H1 (cell line): ENCODE data around the gene KANSL1. TPM values are rescaled to one million over a fixed set of nuclear protein-coding genes. Genes with fewer than 3 reads are reported as not detected.

Experiments used
- CTCF ChIA-PET: fragments of 300-600 bp; sonication (Branson Sonifier 250); formaldehyde crosslinking; loops from one replicate; lab custom pipeline; 2021; ENCODE audit not compliant: partially characterized antibody; lab: Charles Lee
- POLR2A ChIA-PET: fragments of 300-600 bp; sonication (Branson Sonifier 250); formaldehyde crosslinking; loops from one replicate; lab custom pipeline; 2021; ENCODE audit warnings: inconsistent platforms; ENCODE audit not compliant: partially characterized antibody; lab: Charles Lee
- DNase-seq, 2 experiments: peaks; one replicate each; pipeline versions ENCODE4 v3.0.0 to v3.0.0-alpha.2; 2010 to 2022; ENCODE audit warnings: low spot score in 2 of 2, low read depth in 1 of 2, mixed read lengths in 1 of 2
- FAIRE-seq: peaks from 2 replicates; lab custom pipeline; 2011; peaks lifted over from hg19 to GRCh38; lab: Jason Lieb, UNC
- H2AFZ ChIP-seq: 2 replicates; pipeline ENCODE4 v1.8.1; 2012; ENCODE audit warnings: low read length, inconsistent platforms
- H2AK5ac ChIP-seq: 2 replicates; pipeline ENCODE4 v1.6.1; 2013; ENCODE audit warnings: low read depth, low read length
- H2BK120ac ChIP-seq: replicated peaks from 2 replicates; pipeline ENCODE3; 2013; ENCODE audit warnings: low read depth, low read length, inconsistent platforms
- H2BK12ac ChIP-seq: 2 replicates; pipeline ENCODE4 v1.6.1; 2013; ENCODE audit warnings: low read depth, low read length
- H2BK15ac ChIP-seq: 2 replicates; pipeline ENCODE4 v1.6.1; 2013; ENCODE audit warnings: low read length
- H2BK20ac ChIP-seq: 2 replicates; pipeline ENCODE4 v1.6.1; 2013; ENCODE audit warnings: low read length
- H2BK5ac ChIP-seq: 2 replicates; pipeline ENCODE4 v1.6.1; 2013; ENCODE audit warnings: low read depth, low read length
- H3K14ac ChIP-seq: 2 replicates; pipeline ENCODE4 v1.6.1; 2013; ENCODE audit warnings: inconsistent platforms; ENCODE audit not compliant: insufficient read length
- H3K18ac ChIP-seq: 2 replicates; pipeline ENCODE4 v1.6.1; 2013; ENCODE audit warnings: low read length; ENCODE audit errors: extremely low read depth
- H3K23ac ChIP-seq: 2 replicates; pipeline ENCODE4 v1.6.1; 2013; ENCODE audit warnings: inconsistent platforms; ENCODE audit not compliant: insufficient read length
- H3K23me2 ChIP-seq: 2 replicates; pipeline ENCODE4 v1.6.1; 2013; ENCODE audit warnings: low read depth, low read length
- H3K27ac ChIP-seq: 2 replicates; pipeline ENCODE4 v1.6.1; 2011; ENCODE audit warnings: low read depth, low read length, inconsistent platforms
- H3K27me3 ChIP-seq, 4 experiments: replicated peaks in 1 of 4; 1 replicate in 1 of 4; 2 replicates in 3 of 4; pipeline versions ENCODE4 v1.6.1 to v1.8.1; 2011 to 2013; ENCODE audit warnings: low read length in 3 of 4, mild to moderate bottlenecking in 3 of 4, inconsistent platforms in 2 of 4, mixed read lengths in 2 of 4, moderate library complexity in 1 of 4; ENCODE audit not compliant: control insufficient read depth in 3 of 4, insufficient read depth in 3 of 4; ENCODE audit errors: extremely low read depth in 1 of 4
- H3K36me3 ChIP-seq, 4 experiments: 2 replicates each; pipeline versions ENCODE4 v1.6.1 to v1.8.1; 2011 to 2013; ENCODE audit warnings: mild to moderate bottlenecking in 4 of 4, low read length in 3 of 4, moderate library complexity in 2 of 4, control low read depth in 1 of 4, inconsistent platforms in 1 of 4; ENCODE audit not compliant: insufficient read depth in 4 of 4, control insufficient read depth in 2 of 4
- H3K4ac ChIP-seq: replicated peaks from 2 replicates; pipeline ENCODE3; 2013; ENCODE audit warnings: low read length, low read depth, mixed read lengths, inconsistent platforms; ENCODE audit not compliant: insufficient read length
- H3K4me1 ChIP-seq, 4 experiments: replicated peaks in 1 of 4; 1 replicate in 1 of 4; 2 replicates in 3 of 4; pipeline versions ENCODE4 v1.6.1 to v1.8.1; 2011 to 2013; ENCODE audit warnings: low read length in 3 of 4, inconsistent platforms in 2 of 4, mixed read lengths in 1 of 4; ENCODE audit not compliant: insufficient read depth in 4 of 4, control insufficient read depth in 3 of 4
- H3K4me2 ChIP-seq, 2 experiments: 2 replicates each; pipeline versions ENCODE4 v1.6.1 to v1.8.1; 2011 to 2013; ENCODE audit warnings: low read depth in 2 of 2, low read length in 2 of 2, control low read depth in 1 of 2, inconsistent platforms in 1 of 2, mild to moderate bottlenecking in 1 of 2; ENCODE audit not compliant: insufficient read depth in 1 of 2
- H3K4me3 ChIP-seq, 4 experiments: fragments of 200-600, 300-600 bp in 1 of 4; sonication (generic), shearing (Covaris generic), sonication (Bioruptor Twin) in 1 of 4; 2 replicates each; pipeline versions ENCODE4 v1.5.1 to v1.8.1; 2011 to 2016; ENCODE audit warnings: low read length in 4 of 4, low read depth in 3 of 4, control low read depth in 2 of 4, inconsistent platforms in 2 of 4, mild to moderate bottlenecking in 2 of 4, mixed read lengths in 1 of 4, moderate library complexity in 1 of 4; ENCODE audit not compliant: insufficient read depth in 2 of 4; ENCODE audit errors: extremely low read depth in 1 of 4
- H3K56ac ChIP-seq: replicated peaks from 2 replicates; pipeline ENCODE3; 2013; ENCODE audit warnings: low read depth, mild to moderate bottlenecking, mixed read lengths, low read length, inconsistent platforms; ENCODE audit not compliant: insufficient read length
- H3K79me1 ChIP-seq: 2 replicates; pipeline ENCODE4 v1.6.1; 2013; ENCODE audit warnings: low read depth, low read length, control low read depth
- H3K79me2 ChIP-seq, 2 experiments: 2 replicates each; pipeline versions ENCODE4 v1.6.1 to v1.8.1; 2012 to 2013; ENCODE audit warnings: low read length in 2 of 2, mild to moderate bottlenecking in 2 of 2, inconsistent platforms in 1 of 2; ENCODE audit not compliant: insufficient read depth in 2 of 2, control insufficient read depth in 1 of 2
- H3K9ac ChIP-seq, 4 experiments: replicated peaks in 1 of 4; 1 replicate in 1 of 4; 2 replicates in 3 of 4; pipeline versions ENCODE4 v1.6.1 to v1.8.1; 2011 to 2013; ENCODE audit warnings: low read depth in 3 of 4, low read length in 3 of 4, control low read depth in 2 of 4, mild to moderate bottlenecking in 2 of 4, moderate library complexity in 2 of 4, inconsistent platforms in 1 of 4; ENCODE audit errors: extremely low read depth in 1 of 4
- H3K9me3 ChIP-seq, 2 experiments: 2 replicates each; pipeline versions ENCODE4 v1.6.1 to v1.8.1; 2012 to 2013; ENCODE audit warnings: mild to moderate bottlenecking in 2 of 2, moderate library complexity in 2 of 2, control low read depth in 1 of 2, inconsistent platforms in 1 of 2, low read depth in 1 of 2, low read length in 1 of 2, mixed read lengths in 1 of 2; ENCODE audit not compliant: insufficient read depth in 2 of 2
- H4K20me1 ChIP-seq, 2 experiments: replicated peaks in 1 of 2; 2 replicates each; pipeline versions ENCODE3 to v1.8.1; 2011 to 2013; ENCODE audit warnings: inconsistent platforms in 2 of 2, low read length in 2 of 2, mild to moderate bottlenecking in 1 of 2; ENCODE audit not compliant: insufficient read depth in 2 of 2, control insufficient read depth in 1 of 2
- H4K5ac ChIP-seq: 2 replicates; pipeline ENCODE4 v1.6.1; 2013; ENCODE audit warnings: low read length, low read depth, mixed read lengths, inconsistent platforms; ENCODE audit not compliant: insufficient read length
- H4K8ac ChIP-seq: 2 replicates; pipeline ENCODE4 v1.8.0; 2013; ENCODE audit warnings: mild to moderate bottlenecking, moderate library complexity, low read length, inconsistent platforms; ENCODE audit not compliant: insufficient read depth; ENCODE audit errors: extremely low read depth
- H4K91ac ChIP-seq: replicated peaks from 2 replicates; pipeline ENCODE3; 2013; ENCODE audit warnings: low read length, mixed read lengths, inconsistent platforms; ENCODE audit not compliant: insufficient read length
- BACH1 ChIP-seq: IDR thresholded peaks from 2 replicates; pipeline ENCODE4 v1.6.1; 2012; ENCODE audit warnings: low read length, improper control_type of control experiment
- BCL11A ChIP-seq, 2 experiments: IDR thresholded peaks; one replicate each; pipeline ENCODE4 v1.6.1; 2011; ENCODE audit warnings: low read depth in 2 of 2, low read length in 2 of 2, mild to moderate bottlenecking in 2 of 2
- BRCA1 ChIP-seq: IDR thresholded peaks from 2 replicates; pipeline ENCODE4 v1.6.1; 2012; ENCODE audit warnings: low read depth, low read length, improper control_type of control experiment
- CEBPB ChIP-seq: IDR thresholded peaks from 2 replicates; pipeline ENCODE4 v1.6.1; 2012; ENCODE audit warnings: low read depth, low read length
- EZH2 ChIP-seq: fragments of 200-600 bp; sonication (generic); IDR thresholded peaks from 2 replicates; pipeline ENCODE4 v1.7.1; 2012; ENCODE audit warnings: low read depth, mild to moderate bottlenecking, moderate library complexity, low read length, inconsistent platforms; ENCODE audit not compliant: severe bottlenecking
- GABPA ChIP-seq: IDR thresholded peaks from 2 replicates; pipeline ENCODE4 v1.6.1; 2011; ENCODE audit warnings: mild to moderate bottlenecking, low read length, moderate library complexity, borderline replicate concordance; ENCODE audit not compliant: insufficient read depth
- HDAC6 ChIP-seq: IDR thresholded peaks from one replicate; pipeline ENCODE4 v1.7.1; 2012; ENCODE audit warnings: low read depth, mild to moderate bottlenecking, inconsistent platforms, low read length, moderate library complexity
- KDM1A ChIP-seq: fragments of 200-600, 300-600 bp; sonication (generic); IDR thresholded peaks from 2 replicates; pipeline ENCODE4 v1.7.1; 2016; ENCODE audit warnings: mild to moderate bottlenecking, low read length, borderline replicate concordance
- RNF2 ChIP-seq: fragments of 200-900, 300-1000 bp; sonication (generic); IDR thresholded peaks from 2 replicates; pipeline ENCODE4 v1.7.1; 2016; ENCODE audit warnings: borderline replicate concordance, low read depth, mild to moderate bottlenecking, antibody characterized with exemption, low read length; ENCODE audit not compliant: poor library complexity, severe bottlenecking; ENCODE audit errors: missing control alignments
- ZNF274 ChIP-seq: IDR thresholded peaks from 2 replicates; pipeline ENCODE4 v1.7.0; 2012; ENCODE audit warnings: low read length, borderline replicate concordance; ENCODE audit errors: extremely low read depth
- WGBS, 2 experiments: shearing (Covaris generic) in 1 of 2; methylation state at CpG; one replicate each; pipeline versions ENCODE4 v1.1.6 to v1.1.7; 2013 to 2015; ENCODE audit warnings: low lambda C conversion rate in 2 of 2, mixed read lengths in 2 of 2, inconsistent platforms in 1 of 2, low coverage in 1 of 2, missing lambda C conversion rate in 1 of 2; ENCODE audit not compliant: insufficient replicate concordance in 2 of 2, insufficient coverage in 1 of 2, insufficient read length in 1 of 2; ENCODE audit errors: extremely low coverage in 1 of 2, missing lambda C conversion rate in 1 of 2; 5-methylcytosine and 5-hydroxymethylcytosine counted together
- polyA plus RNA-seq, 7 experiments: library from polyadenylated mRNA; depleted of rRNA in 3 of 7; stranded (reverse) in 5 of 7; unstranded in 2 of 7; fragments of >200 nt in 5 of 7; fragments of 200-250 nt in 2 of 7; gene quantifications; 1 replicate in 5 of 7; 2 replicates in 1 of 7; 4 replicates in 1 of 7; pipeline versions ENCODE4 v1.2.1 to v1.2.3, GENCODE V29; 2011 to 2013; ENCODE audit warnings: missing spikeins in 2 of 7, mixed read lengths in 2 of 7
- total RNA-seq: library from RNA; stranded (reverse); fragmentation: NEBNext Ultra II Directional; extraction: Animal tissue kit (Norgen Biotek cat#: 25700); gene quantifications from 2 replicates; pipeline ENCODE4 v1.2.1, GENCODE V29; 2021
- TF ChIP-seq, protein P1 (sequence below): IDR thresholded peaks from 2 replicates; pipeline ENCODE4 v1.6.1; 2011; ENCODE audit warnings: low read length, improper control_type of control experiment

The KANSL1 gene
- total and polyA plus RNA-seq, 2 of the 8 experiments (the other 6 are each of a cell fraction or from before 2014, with no cell fraction given) = 34.0 to 128 TPM

- WGBS, 2 experiments = 86% methylated on average over 9 of the region's 9 CpGs; no CpG with 5 or more reads in 1 of the 2 experiments
- Histone ChIP-seq H3K56ac (no peak overlapping the region), H3K4me1 (peaks cover 0 to 5% (median 0%) of the 10 kb centered on the region in 4 experiments; a peak in 1 of 7 replicates), H3K14ac (no peak overlapping the region), H3K4ac (no peak overlapping the region), H3K4me2 (no peak overlapping the region), H2BK12ac (no peak overlapping the region), H2BK15ac (no peak overlapping the region), H2BK20ac (no peak overlapping the region), H4K8ac (no peak overlapping the region), H2AK5ac (no peak overlapping the region), H3K36me3 (peaks cover 15 to 38% (median 22%) of the 10 kb centered on the region in 4 experiments), H3K23me2 (no peaks in the 10 kb centered on the region), H4K20me1 (peaks cover 43 to 82% of the 10 kb centered on the region in 2 experiments), H3K9me3 (no peaks in the 10 kb centered on the region), H2BK5ac (no peak overlapping the region), H3K9ac (no peak overlapping the region), H3K79me2 (peaks cover 88 to 100% of the 10 kb centered on the region in 2 experiments), H4K91ac (no peak overlapping the region), H4K5ac (no peak overlapping the region), H3K23ac (no peak overlapping the region), H3K79me1 (peaks cover 16% of the 10 kb centered on the region), H3K27me3 (no peaks in the 10 kb centered on the region), H3K4me3 (no peak overlapping the region), H2BK120ac (no peak overlapping the region), H3K18ac (no peak overlapping the region), H2AFZ (no peak overlapping the region), H3K27ac (no peak overlapping the region)
- CTCF ChIA-PET = interaction anchor here (0.7 to 10.0 kb wide), 5 partner anchors 15 to 126 kb away, joined by 3 to 80 read pairs (median 5); partner anchors contain the start of gene KANSL1
- no peak for FAIRE-seq
- POLR2A ChIA-PET = interaction anchor here (0.6 to 18.1 kb wide), 7 partner anchors 9 to 52 kb away, joined by 3 to 208 read pairs (median 4); partner anchors contain the start of gene KANSL1
- no peak for DNase-seq
- no peak for TF ChIP-seq HDAC6
- no peak for TF ChIP-seq BACH1
- no peak for TF ChIP-seq GABPA
- no peak for TF ChIP-seq BCL11A (IDR thresholded peaks at IDR 0.05; ENCODE audit: low read depth in 2 of 2, low read length in 2 of 2)
- no peak for TF ChIP-seq BRCA1
- TF ChIP-seq, protein P1, sequence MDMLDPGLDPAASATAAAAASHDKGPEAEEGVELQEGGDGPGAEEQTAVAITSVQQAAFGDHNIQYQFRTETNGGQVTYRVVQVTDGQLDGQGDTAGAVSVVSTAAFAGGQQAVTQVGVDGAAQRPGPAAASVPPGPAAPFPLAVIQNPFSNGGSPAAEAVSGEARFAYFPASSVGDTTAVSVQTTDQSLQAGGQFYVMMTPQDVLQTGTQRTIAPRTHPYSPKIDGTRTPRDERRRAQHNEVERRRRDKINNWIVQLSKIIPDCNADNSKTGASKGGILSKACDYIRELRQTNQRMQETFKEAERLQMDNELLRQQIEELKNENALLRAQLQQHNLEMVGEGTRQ = no peak
- TF ChIP-seq KDM1A = no peak
- no peak for TF ChIP-seq RNF2
- no peak for TF ChIP-seq EZH2
- TF ChIP-seq ZNF274 = no peak
- no peak for TF ChIP-seq CEBPB
These were observed 23.2 kb downstream of the KANSL1 start for GRCh38 chr17:46169913-46170638.
